Dermis microvascular lymphatic vessel endothelial cell (primary cell): ENCODE results near the gene TSPAN9. TPM values are rescaled to one million over a fixed set of nuclear protein-coding genes. Genes with fewer than 3 reads are reported as not detected.

Experiments used
- DNase-seq, 2 donors: peaks; one replicate each; pipeline versions ENCODE4 v3.0.0 to v3.0.0-alpha.2; 2010; ENCODE audit warnings: low read depth in 2 of 2
- total RNA-seq: library from RNA; depleted of rRNA; stranded (reverse); fragments of >200 nt; gene quantifications from 2 replicates; pipeline ENCODE4 v1.2.1, GENCODE V29; 2014

TSPAN9 gene
- total RNA-seq, 1 donor from 2014 or later = 68.3 TPM

DNA sequence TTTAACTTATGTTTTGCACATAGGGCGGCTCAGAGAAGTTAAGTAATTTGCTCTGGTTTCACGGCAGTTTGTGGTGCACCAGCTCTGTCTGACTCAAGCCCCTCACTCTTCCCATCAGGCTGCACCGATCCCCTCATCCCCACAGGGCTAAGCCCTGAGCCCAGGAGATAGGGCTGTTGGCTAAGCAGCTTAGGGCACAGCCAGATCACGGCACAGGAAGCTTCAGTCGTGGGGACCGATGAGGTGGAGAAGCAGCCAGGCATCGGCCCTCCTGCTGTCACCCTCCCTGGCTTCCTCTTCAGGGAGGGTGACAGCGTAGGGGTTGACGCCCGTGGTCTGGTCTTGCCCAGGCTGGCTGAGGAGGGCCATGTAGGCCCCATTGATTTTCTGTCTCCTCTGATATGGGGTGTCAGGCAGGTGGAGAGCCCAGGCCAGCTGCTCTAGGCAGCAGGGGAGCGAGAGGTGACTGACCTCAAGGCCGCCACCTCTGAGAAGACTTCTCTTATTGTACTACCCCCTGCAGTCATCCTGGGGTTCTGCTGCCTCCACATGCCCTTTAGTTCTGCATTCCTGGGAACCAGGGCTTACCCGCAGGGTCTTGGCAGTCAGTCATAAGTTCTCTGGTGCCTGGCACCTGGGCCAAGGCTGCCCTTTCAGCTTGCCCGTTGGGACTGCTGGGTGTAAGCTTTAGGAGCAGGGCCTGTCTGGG lies 166.4 kb downstream of the TSPAN9 start:
- no peak for DNase-seq

DNA sequence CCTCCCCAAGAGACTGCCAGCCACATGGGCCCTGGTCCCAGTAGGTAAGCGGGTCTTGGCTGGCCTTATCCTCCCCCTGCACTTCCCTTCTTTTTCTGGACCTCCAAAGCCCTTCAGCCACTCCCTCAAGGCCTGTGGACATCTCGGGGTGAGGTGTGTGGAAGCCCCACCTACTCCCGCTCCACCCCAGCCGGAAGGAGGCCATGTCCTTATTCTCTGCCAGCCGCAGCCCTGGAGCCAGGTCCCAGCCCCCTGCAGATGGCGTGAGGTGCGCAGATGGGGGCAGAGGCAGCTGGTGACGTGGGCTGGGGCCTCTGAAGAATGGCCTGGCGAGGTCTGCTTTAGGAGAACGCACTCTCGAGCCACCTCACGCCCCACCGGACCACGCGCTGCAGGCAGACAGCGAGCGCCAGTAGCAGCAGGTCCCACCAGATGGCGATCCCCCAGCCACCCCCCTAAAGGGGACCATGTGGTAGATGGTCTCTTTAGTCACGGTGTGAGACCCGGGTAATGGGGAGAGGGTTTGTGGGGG lies 167.1 kb downstream of the TSPAN9 start:
- no peak for DNase-seq

- peak in 1 of 2 donors; percentile 13 for DNase-seq
Observed at GRCh38 chr12:3246253-3246652, 169.1 kb downstream of the TSPAN9 start.

DNA sequence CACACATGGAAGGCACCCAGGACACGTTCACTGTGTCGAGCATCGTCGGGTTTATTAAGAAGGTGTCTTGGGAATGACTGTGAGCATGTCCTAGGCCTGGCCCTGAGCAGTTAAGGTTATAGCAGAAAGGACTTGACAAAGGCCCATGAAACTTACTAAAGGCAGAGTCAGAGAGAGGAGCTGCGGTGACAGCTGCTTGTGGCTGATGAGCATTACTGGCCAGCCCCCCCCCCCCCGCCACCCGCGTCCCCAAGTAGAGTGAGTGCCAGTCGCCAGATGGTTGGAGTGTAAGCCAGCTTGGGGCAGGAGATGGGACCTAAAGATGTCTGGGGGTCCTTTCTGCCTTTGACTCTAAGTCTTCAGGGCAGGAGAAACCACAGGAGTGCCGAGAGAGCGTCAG lies 169.9 kb downstream of the TSPAN9 start:
- no peak for DNase-seq

DNA sequence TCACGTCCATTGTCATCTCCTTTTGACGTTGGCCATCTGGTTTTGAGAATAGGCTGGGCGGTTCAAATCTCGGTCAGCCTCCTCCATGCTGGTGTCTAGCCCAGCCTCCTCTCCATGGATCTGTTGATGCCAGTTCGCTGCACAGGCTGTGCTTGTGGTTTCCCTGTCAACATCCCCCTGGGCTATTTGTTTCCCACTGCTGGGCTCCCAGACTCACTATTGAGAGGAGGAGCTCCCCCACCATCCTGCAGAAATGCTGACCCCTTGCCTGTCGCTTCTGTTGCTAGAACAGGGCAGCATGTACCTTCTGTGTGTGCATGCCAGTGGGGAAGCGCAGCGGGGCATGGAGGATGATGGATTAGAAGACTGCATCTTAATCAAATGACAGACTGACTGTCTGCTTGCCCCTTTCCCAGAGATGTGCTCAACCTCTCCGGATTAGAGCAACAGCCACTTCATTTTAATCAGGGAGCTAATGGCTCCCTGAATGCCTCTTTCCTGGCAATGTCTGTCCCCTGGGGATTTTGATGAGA lies 170.5 kb downstream of the TSPAN9 start:
- DNase-seq = no peak

DNA sequence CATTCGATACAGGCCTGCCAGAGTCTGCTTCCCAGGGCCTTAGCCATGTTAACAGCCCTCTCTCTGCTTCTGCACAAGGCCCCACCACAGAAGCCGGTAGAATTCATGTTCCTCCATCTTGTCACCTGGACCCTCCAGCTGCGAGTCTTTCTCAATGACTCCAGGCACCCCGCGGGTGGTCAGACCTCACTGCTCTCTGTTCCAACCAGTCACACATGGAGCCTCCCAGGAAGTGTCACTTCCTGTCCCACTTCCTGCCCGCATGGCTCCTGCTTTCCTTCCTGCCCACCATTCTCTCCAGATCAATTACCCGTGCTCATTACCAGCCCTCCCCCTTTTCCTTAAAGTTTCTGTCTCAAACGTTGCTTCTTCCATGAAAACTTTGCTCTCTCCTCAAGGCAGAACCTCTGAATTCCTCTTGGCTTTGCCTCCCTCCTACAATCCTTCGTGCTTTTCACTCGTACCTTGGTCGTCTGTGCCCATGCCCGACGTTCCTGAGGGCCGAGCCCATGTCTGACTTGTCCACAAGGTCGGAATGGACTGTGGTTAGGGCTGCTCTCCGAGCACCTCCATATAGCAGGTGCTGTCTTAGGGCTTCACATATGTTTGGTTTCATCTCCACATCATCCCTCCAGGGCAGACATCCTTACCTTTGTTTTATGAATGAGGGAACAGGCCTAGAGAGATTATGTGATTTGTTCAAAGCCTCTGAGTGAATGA lies 172.1 kb downstream of the TSPAN9 start:
- no peak for DNase-seq

DNA sequence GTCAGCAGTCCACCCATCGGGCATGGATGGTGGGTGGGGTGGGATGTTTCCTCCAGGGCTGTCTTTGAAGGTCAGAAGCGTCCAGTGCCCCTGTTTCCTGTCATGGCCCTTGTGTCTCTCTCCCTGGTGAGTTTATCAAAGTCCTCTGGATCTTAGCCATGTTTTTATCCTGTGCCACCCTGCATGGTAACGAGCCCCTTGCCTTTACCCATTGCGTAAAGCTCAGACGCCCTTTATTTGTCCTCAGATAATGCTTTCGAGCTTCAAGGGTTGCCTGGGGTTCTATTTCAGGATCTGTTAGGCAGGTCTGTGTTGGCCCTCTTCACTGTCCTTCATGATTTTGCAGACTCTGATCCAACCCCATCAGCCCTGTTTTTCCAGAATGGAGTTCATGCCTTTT lies 172.9 kb downstream of the TSPAN9 start:
- DNase-seq = no peak

DNA sequence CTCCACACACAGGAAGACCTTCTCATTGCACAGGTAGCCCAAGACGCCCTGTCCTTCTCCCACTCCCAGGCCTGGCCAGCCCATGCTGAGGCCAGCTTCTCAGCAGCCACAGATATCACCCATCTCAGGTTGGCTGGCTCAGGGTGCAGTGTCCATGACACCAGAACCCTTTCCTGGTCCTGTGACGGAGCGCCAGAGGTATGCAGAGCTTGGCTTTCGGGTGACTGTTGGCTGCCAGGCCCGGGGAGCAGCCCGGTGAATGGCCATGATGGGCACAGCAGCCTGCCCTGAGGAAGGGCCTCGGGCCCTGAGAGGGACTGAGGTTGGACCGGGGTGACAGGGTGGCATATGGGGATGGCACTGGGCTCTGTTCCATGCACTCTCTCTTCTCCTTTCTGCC lies 173.4 kb downstream of the TSPAN9 start:
- no peak for DNase-seq

DNA sequence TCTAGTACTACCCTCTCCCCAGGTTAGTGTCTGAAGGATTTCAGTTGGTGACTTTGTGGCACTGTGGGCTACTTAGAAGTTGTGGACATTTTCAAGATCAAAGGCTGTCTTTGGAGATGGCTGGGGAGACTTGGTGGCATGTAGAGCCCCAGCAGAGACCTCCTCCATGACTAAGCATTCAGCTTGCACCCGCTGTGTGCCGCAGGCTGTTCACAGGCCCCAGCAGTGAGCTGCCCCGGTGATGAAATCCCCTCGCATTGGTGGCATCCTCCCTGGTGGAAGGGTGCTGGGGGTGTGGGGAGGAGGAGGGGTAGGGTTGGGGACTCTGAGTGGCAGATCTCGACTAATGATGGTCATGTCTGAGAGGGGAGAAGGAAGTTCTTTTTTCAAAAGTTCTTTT lies 173.9 kb downstream of the TSPAN9 start:
- no peak for DNase-seq

DNA sequence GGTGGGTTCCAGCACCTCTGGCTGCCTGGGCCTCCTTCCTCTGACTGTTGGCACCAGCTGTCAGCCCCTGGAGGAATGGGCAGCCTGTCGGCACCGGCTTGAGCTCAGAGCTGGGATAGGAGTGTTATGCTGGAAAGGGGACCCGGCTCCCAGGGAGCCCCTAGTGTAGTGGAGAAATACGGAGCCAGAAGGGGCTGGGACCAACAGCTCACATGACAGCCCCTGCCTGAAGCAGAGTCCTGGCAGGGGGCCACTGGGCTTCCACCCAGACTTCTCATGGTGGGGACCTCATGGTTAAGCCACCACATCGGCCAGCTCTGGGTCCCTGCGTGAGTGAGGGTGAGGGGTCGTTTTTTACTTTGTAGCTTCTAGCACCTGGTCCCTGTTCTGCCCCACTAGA lies 174.5 kb downstream of the TSPAN9 start:
- no peak for DNase-seq

- DNase-seq = no peak
Observed at GRCh38 chr12:3252450-3252891, 175.3 kb downstream of the TSPAN9 start.

DNA sequence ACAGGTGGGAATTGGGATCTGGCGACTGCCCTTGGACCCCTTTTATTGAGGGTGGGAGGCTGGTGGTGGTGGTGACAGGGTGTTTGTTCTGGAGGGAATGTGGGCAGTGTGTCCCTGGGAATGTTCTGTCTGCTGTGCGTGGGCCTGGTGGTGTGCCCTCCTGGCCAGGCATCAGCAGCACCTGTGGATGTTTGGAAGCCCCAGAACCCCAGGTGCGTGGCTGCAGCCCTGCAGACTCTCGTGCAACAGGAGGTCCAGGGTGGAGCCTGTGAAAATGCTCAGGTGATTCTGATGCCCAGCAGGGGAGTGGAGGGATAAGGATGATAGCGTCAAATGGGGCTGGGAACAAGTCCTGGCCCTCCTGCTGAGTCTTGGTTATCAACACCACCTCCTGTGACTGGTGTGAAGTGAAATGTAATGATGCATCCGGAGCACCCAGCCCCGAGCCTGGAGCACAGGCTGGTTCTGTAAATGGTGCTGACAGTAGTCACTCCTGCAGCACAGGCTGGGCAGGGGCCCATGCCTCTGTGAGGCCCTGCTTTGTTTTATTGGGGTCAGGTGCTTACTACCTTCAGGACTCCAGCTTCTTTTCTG lies 176.6 kb downstream of the TSPAN9 start:
- DNase-seq = no peak

DNA sequence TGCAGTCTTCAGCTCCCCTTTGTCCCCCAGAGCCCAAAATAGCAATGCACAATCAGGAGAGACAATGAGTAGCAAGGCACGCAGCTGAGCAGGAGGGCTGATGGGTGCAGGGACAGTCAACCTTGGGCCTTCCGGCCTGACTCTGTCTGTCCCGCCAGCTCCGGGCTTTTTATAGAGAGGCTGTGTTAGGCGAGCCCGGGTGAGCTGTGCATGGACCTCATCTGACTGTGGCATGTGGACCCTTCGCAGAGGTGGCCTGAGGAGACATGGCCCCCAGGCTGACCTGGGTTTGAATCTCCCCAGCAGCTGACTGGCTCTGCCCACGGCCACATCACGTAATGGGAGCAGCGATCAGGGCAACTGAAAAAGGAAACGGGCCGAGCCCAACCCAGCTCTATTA lies 177.9 kb downstream of the TSPAN9 start:
- no peak for DNase-seq

DNA sequence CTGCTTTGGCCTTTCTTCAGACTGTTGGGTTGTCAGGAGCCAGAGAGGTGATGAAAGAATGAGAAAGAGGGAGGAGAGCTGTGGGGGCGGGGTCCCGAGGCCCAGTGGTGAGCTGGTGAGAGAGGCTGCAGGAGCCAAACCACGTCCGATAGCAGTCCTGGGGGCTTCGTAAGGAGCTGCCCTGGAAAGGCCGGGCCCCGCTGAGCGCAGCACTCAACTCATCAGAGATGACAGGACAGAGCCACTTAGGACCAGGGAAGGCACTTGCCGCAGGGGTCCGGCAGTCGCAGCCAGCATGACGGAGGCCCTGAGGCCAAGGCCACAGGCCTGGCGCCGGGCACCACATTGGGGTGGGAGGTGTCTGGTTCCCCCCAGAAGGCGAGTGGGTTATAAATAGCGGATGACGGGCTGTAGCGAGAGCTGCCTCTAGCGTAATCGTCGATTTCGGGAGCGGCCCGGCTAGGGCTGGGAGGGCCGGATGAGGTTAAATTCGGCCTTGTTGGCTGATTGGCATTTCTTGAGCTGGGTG lies 179.0 kb downstream of the TSPAN9 start:
- DNase-seq = no peak

- DNase-seq = no peak
Observed at GRCh38 chr12:3257411-3257810, 180.2 kb downstream of the TSPAN9 start.

- DNase-seq = no peak
Observed at GRCh38 chr12:3259973-3260372, 182.8 kb downstream of the TSPAN9 start.

- no peak for DNase-seq
Observed at GRCh38 chr12:3261782-3262359, 184.7 kb downstream of the TSPAN9 start.

DNA sequence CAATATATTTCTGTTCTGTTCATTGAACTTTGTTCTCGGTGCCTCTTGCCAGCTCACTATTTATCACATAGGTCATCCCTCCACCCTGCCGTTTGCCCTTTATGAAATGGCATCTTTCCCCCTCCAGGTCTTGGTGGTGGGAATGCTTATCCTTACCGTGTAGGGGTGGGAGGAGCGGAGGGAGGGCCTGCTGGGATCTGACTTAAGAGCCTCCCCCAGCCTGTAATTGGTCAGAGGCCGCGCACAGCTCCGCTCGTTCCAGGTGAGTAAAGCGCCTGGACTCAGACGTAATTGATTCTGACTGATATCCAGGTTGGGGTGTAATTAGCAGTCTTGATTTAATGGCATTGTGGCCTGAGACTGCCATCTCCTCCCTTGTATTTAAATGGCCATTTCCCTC lies 185.3 kb downstream of the TSPAN9 start:
- no peak for DNase-seq

- DNase-seq = no peak
Observed at GRCh38 chr12:3263282-3263681, 186.1 kb downstream of the TSPAN9 start.

DNA sequence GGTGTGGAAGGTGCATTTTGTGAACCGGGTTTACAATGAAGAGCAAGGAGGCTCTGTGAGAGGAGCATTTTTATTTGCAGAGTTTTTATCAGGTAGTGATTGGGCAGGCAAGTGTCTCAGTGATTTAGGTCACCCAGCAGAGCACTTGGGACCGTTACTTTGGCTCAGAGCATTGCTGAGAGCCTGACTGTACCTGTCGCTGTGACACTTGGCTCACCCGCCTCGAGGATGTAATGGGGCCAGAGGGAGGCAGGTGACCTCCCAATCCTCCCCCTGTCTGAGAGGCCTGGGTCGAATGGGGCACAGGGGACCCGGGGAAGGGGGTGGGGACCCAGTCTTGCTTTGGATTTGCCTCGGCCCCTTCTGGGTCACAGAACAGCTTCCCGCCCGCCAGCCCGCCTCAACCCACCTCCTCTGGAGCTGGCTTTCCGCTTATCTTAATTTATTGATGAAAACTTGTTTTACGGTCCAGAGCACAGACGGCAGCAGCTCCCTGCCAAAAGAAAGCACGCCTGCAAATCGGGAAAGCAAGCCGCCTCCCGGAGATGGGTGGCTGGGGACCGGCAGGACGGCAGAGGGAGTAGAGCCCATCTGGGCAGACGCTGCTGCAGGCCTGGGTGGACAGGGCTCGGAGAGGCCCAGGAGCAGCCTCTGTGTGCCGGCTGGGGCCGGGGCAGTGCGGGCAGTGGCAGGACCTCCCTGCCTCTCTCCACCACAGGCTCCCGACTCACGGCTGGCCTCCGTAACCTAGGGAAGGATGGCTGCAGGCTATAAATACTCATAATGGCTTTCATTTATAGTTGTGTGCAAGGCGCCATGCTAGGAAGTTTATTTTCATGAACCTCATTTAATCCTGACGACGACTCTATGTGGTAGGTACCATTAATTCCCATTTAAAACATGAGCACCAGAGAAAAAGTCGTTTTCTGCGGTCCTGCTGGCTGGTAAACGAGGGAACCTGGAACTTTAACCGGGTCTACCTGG lies 187.1 kb downstream of the TSPAN9 start:
- DNase-seq = no peak
